GM12878 (cell line): Measurements from ENCODE around the gene SLC39A11. TPM values are rescaled to one million over a fixed set of nuclear protein-coding genes. Genes with fewer than 3 reads are reported as not detected.

Experiments
- ATAC-seq: fragments of 200-7000 bp; cut with Tn5 transposase; 3 replicates; pipeline ENCODE4 v1.9.1; 2020; ENCODE audit warnings: mild to moderate bottlenecking, moderate library complexity
- BruUV-seq: library from RNA; stranded (reverse); fragments of 400-500 nt; replicated peaks from 2 replicates; lab custom pipeline; 2021; lab: Mats Ljungman, UMichigan
- CTCF ChIA-PET: fragments of 300-600 bp; sonication (Branson Sonifier 250); formaldehyde crosslinking; extraction: SDS; loops from one replicate; lab custom pipeline; 2021; ENCODE audit warnings: inconsistent platforms; lab: Yijun Ruan, JAX
- POLR2A ChIA-PET: fragments of 350-600 bp; formaldehyde crosslinking; extraction: SDS; loops from one replicate; lab custom pipeline; 2021; ENCODE audit warnings: inconsistent platforms; lab: Charles Lee
- RAD21 ChIA-PET: fragments of 300-600 bp; sonication (Branson Sonifier 250); formaldehyde crosslinking; loops from one replicate; lab custom pipeline; 2023; ENCODE audit warnings: antibody characterized with exemption; ENCODE audit not compliant: unreplicated experiment; lab: Charles Lee
- SMC1A ChIA-PET: fragments of 300-600 bp; sonication (Branson Sonifier 250); formaldehyde crosslinking; loops from one replicate; lab custom pipeline; 2023; ENCODE audit not compliant: unreplicated experiment, uncharacterized antibody; lab: Charles Lee
- DNase-seq: peaks from one replicate; pipeline ENCODE4 v3.0.0-alpha.2; 2011; ENCODE audit warnings: low read depth, low spot score
- FAIRE-seq: peaks from 3 replicates; lab custom pipeline; 2011; peaks lifted over from hg19 to GRCh38; lab: Jason Lieb, UNC
- H2AFZ ChIP-seq: 2 replicates; pipeline ENCODE4 v1.6.0; 2011; ENCODE audit warnings: low read depth, low read length, control low read depth; ENCODE audit not compliant: control insufficient read depth
- H3K27ac ChIP-seq: 2 replicates; pipeline ENCODE4 v1.5.1; 2011; ENCODE audit warnings: control low read depth; ENCODE audit not compliant: control insufficient read depth, insufficient read depth
- H3K27me3 ChIP-seq, 2 experiments: replicated peaks in 1 of 2; 2 replicates each; pipeline versions ENCODE4 v1.6.0 to v1.6.1; 2011; ENCODE audit warnings: low read length in 1 of 2; ENCODE audit not compliant: control insufficient read depth in 2 of 2, insufficient read depth in 2 of 2
- H3K36me3 ChIP-seq, 2 experiments: 2 replicates each; pipeline ENCODE4 v1.5.1; 2011; ENCODE audit warnings: low read length in 1 of 2; ENCODE audit not compliant: control insufficient read depth in 2 of 2, insufficient read depth in 2 of 2
- H3K4me1 ChIP-seq: 2 replicates; pipeline ENCODE4 v1.6.1; 2011; ENCODE audit warnings: mild to moderate bottlenecking, low read length, moderate library complexity, mixed read lengths; ENCODE audit not compliant: control insufficient read depth, insufficient read depth
- H3K4me2 ChIP-seq: 2 replicates; pipeline ENCODE4 v1.6.0; 2011; ENCODE audit warnings: control low read depth; ENCODE audit not compliant: control insufficient read depth, insufficient read depth
- H3K4me3 ChIP-seq: fragments of 200-600 bp; sonication (generic); 2 replicates; pipeline ENCODE4 v1.5.1; 2016
- H3K79me2 ChIP-seq: 2 replicates; pipeline ENCODE4 v1.6.0; 2011; ENCODE audit warnings: low read length; ENCODE audit not compliant: control insufficient read depth, insufficient read depth
- H3K9ac ChIP-seq: 2 replicates; pipeline ENCODE4 v1.8.0; 2011; ENCODE audit warnings: low read length, control low read depth, mixed read lengths; ENCODE audit not compliant: control insufficient read depth, insufficient read depth
- H3K9me3 ChIP-seq: replicated peaks from 3 replicates; pipeline ENCODE4 v1.5.1; 2011; ENCODE audit warnings: mild to moderate bottlenecking, low read length; ENCODE audit not compliant: control insufficient read depth, insufficient read depth
- H4K20me1 ChIP-seq: 2 replicates; pipeline ENCODE4 v1.6.0; 2011; ENCODE audit not compliant: control insufficient read depth, insufficient read depth
- CTCF ChIP-seq, 3 experiments: IDR thresholded peaks in 2 of 3; conservative IDR thresholded peaks in 1 of 3; 2 replicates each; pipeline ENCODE4 v1.5.1; 2011; ENCODE audit warnings: low read depth in 3 of 3, low read length in 3 of 3, mild to moderate bottlenecking in 3 of 3, control low read depth in 2 of 3, moderate library complexity in 2 of 3, inconsistent platforms in 1 of 3, mixed read lengths in 1 of 3; ENCODE audit not compliant: control insufficient read depth in 2 of 3, insufficient read depth in 1 of 3; ENCODE audit errors: extremely low read depth in 1 of 3
- GABPA ChIP-seq: IDR thresholded peaks from 2 replicates; pipeline ENCODE4 v1.6.1; 2014; ENCODE audit warnings: antibody characterized with exemption, low read depth, mild to moderate bottlenecking, inconsistent platforms
- HCFC1 ChIP-seq: fragments of 150-350 bp; IDR thresholded peaks from 2 replicates; pipeline ENCODE4 v1.6.1; 2014; ENCODE audit warnings: low read length
- IKZF1 ChIP-seq: fragments of 450-650 bp; conservative IDR thresholded peaks from 2 replicates; pipeline ENCODE4 v1.6.1; 2017; ENCODE audit warnings: antibody characterized with exemption, mild to moderate bottlenecking
- JUNB ChIP-seq: IDR thresholded peaks from 2 replicates; pipeline ENCODE4 v1.6.1; 2016; ENCODE audit warnings: antibody characterized with exemption, mild to moderate bottlenecking
- KAT2A ChIP-seq: conservative IDR thresholded peaks from 2 replicates; pipeline ENCODE4 v1.6.1; 2011; ENCODE audit warnings: low read depth, low read length; ENCODE audit not compliant: control insufficient read depth
- MEF2A ChIP-seq: IDR thresholded peaks from 2 replicates; pipeline ENCODE4 v1.6.1; 2011; ENCODE audit warnings: low read depth, mild to moderate bottlenecking, low read length, moderate library complexity; ENCODE audit not compliant: insufficient read depth
- PAX5 ChIP-seq: IDR thresholded peaks from 2 replicates; pipeline ENCODE4 v1.6.1; 2011; ENCODE audit warnings: low read depth, low read length, borderline replicate concordance
- RB1 ChIP-seq: fragments of 450-650 bp; formaldehyde crosslinking; IDR thresholded peaks from 2 replicates; pipeline ENCODE4 v1.6.1; 2017; ENCODE audit warnings: mild to moderate bottlenecking, borderline replicate concordance
- ZZZ3 ChIP-seq: IDR thresholded peaks from 2 replicates; pipeline ENCODE4 v1.6.1; 2011; ENCODE audit warnings: low read depth; ENCODE audit not compliant: control insufficient read depth, insufficient read length
- WGBS: methylation state at CpG from one replicate; pipeline ENCODE4 v1.1.6; 2016; ENCODE audit warnings: low lambda C conversion rate; ENCODE audit not compliant: insufficient replicate concordance, insufficient coverage; ENCODE audit errors: missing lambda C conversion rate; 5-methylcytosine and 5-hydroxymethylcytosine counted together
- in situ Hi-C: fragments of 300-500 bp; cut with MboI; formaldehyde crosslinking; loops from 9 replicates; pipeline ENCODE4 v1.14.3; 2018; ENCODE audit warnings: mixed read lengths
- intact Hi-C: fragments of 100-400 bp; cut with micrococcal nuclease; formaldehyde crosslinking; loops from one replicate; pipeline ENCODE4 v1.14.2; 2022; ENCODE audit not compliant: unreplicated experiment
- polyA plus RNA-seq, 11 experiments: library from polyadenylated mRNA; depleted of rRNA in 4 of 11; unstranded in 6 of 11; stranded (reverse) in 5 of 11; fragments of >200 nt; fragmentation: Nextera tagmentation in 4 of 11; fragmentation: Illumina TruSeq in 1 of 11; extraction: Ambion mirVana in 4 of 11; extraction: Trizol in 1 of 11; gene quantifications; 1 replicate in 1 of 11; 2 replicates in 10 of 11; pipeline versions ENCODE4 v1.2.1 to v1.2.3, GENCODE V29; 2011 to 2016; ENCODE audit warnings: inconsistent platforms in 2 of 11, missing spikeins in 2 of 11, low read depth in 1 of 11
- total RNA-seq, 4 experiments: library from RNA; depleted of rRNA in 3 of 4; stranded (reverse); fragments of >200 nt in 3 of 4; fragmentation: Illumina TruSeq in 1 of 4; extraction: Trizol in 1 of 4; gene quantifications; 2 replicates each; pipeline versions ENCODE4 v1.2.1 to v1.2.3, GENCODE V29; 2013 to 2021
- TF ChIP-seq, protein P1 (sequence below): fragments of 450-650 bp; IDR thresholded peaks from 2 replicates; pipeline ENCODE4 v1.6.1; 2017; ENCODE audit warnings: antibody characterized with exemption, mild to moderate bottlenecking, moderate library complexity

Gene SLC39A11
- total and polyA plus RNA-seq, 10 of the 15 experiments (the other 5 are each of a cell fraction or from before 2014, with no cell fraction given): 8.6 to 23.8 (median 14.0) TPM

DNA sequence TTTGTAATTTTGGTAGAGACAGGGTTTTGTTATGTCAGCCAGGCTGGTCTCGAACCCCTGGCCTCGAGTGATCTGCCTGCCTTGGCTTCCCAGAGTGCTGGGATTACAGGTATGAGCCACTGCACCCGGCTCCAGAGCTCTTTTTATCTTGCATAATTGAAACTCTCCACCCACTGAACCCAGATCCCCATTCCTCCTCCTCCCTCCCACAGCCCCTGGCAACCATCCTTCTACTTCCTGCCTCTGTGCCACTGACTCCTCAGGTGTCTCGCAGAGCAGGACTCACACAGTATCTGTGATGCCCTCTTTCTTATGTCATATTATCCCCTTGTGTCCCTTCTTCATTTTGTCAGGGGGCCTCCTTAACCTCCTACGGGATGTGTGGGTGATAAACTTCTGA lies 340.7 kb downstream of the SLC39A11 start:
- no peak overlapping the region for H3K4me2 ChIP-seq
- no peak overlapping the region for H3K4me3 ChIP-seq
- H3K9ac ChIP-seq: no peak overlapping the region
- ChIA-PET SMC1A (no interaction called here), CTCF (interaction anchor here (0.5 to 1.4 kb wide), 2 partner anchors 10 to 278 kb away, joined by 3 read pairs; no protein-coding TSS in a partner anchor), POLR2A (interaction anchor here (0.6 kb wide), 1 partner anchor 564 kb away, joined by 4 read pairs; no protein-coding TSS in a partner anchor), RAD21 (no interaction called here)
- ATAC-seq: no peak
- no peaks in the 10 kb centered on the region for H3K4me1 ChIP-seq
- no peak overlapping the region for H3K27ac ChIP-seq
- H3K36me3 ChIP-seq: no peaks in the 10 kb centered on the region
- TF ChIP-seq IKZF1: no peak
- TF ChIP-seq ZZZ3: no peak
- no peak for TF ChIP-seq KAT2A
- TF ChIP-seq, protein P1, sequence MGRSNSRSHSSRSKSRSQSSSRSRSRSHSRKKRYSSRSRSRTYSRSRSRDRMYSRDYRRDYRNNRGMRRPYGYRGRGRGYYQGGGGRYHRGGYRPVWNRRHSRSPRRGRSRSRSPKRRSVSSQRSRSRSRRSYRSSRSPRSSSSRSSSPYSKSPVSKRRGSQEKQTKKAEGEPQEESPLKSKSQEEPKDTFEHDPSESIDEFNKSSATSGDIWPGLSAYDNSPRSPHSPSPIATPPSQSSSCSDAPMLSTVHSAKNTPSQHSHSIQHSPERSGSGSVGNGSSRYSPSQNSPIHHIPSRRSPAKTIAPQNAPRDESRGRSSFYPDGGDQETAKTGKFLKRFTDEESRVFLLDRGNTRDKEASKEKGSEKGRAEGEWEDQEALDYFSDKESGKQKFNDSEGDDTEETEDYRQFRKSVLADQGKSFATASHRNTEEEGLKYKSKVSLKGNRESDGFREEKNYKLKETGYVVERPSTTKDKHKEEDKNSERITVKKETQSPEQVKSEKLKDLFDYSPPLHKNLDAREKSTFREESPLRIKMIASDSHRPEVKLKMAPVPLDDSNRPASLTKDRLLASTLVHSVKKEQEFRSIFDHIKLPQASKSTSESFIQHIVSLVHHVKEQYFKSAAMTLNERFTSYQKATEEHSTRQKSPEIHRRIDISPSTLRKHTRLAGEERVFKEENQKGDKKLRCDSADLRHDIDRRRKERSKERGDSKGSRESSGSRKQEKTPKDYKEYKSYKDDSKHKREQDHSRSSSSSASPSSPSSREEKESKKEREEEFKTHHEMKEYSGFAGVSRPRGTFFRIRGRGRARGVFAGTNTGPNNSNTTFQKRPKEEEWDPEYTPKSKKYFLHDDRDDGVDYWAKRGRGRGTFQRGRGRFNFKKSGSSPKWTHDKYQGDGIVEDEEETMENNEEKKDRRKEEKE: no peak
- no peak for TF ChIP-seq CTCF (IDR thresholded peaks at IDR 0.05 in 2 of 3, conservative IDR thresholded peaks at IDR 0.05 in 1 of 3; ENCODE audit: control insufficient read depth in 2 of 3, extremely low read depth in 1 of 3, insufficient read depth in 1 of 3, low read depth in 3 of 3, low read length in 3 of 3)
- no peak for TF ChIP-seq RB1
- TF ChIP-seq MEF2A: no peak
- no peak for TF ChIP-seq GABPA
- TF ChIP-seq JUNB: no peak
- TF ChIP-seq PAX5: no peak
- no peak for TF ChIP-seq HCFC1
- no peak for DNase-seq
- H2AFZ ChIP-seq: no peak overlapping the region
- no TSS peak for BruUV-seq
- H4K20me1 ChIP-seq: no peaks in the 10 kb centered on the region
- in situ Hi-C loops (no loop called here), intact Hi-C loops (no loop called here)
- no peak for FAIRE-seq
- no peaks in the 10 kb centered on the region for H3K9me3 ChIP-seq
- H3K27me3 ChIP-seq: no peaks in the 10 kb centered on the region
- H3K79me2 ChIP-seq: no peaks in the 10 kb centered on the region
- WGBS: 91% methylated on average over 5 of the region's 5 CpGs
